NCI-H524 treated with DMSO at 0.1 percent for 48 hours (cell line): ENCODE results near the gene MYLK2.
"Not testable (repeated sequence)": the region's sequence is repeated elsewhere in the genome, so short reads cannot be mapped to it uniquely, and the experiment has no call there.

Source experiments
- DNase-seq: peaks from one replicate; lab custom pipeline; 2025; lab: John Stamatoyannopoulos, UW

Gene MYLK2

GRCh38 chr20:31815408-31816188, 3.6 kb upstream of the MYLK2 start:
- DNase-seq = no peak

GRCh38 chr20:31816221-31816620, 2.9 kb upstream of the MYLK2 start:
- DNase-seq = no peak

GRCh38 chr20:31817461-31817860, 1.7 kb upstream of the MYLK2 start:
- no peak for DNase-seq

- DNase-seq = no peak
These were observed 714 bp upstream of the MYLK2 start for GRCh38 chr20:31818376-31818908.

- no peak for DNase-seq
These were observed 1.1 kb downstream of the MYLK2 start for GRCh38 chr20:31820228-31820627.

- no peak for DNase-seq
These were observed 2.3 kb downstream of the MYLK2 start for GRCh38 chr20:31821427-31821826.

- peak; percentile 66 for DNase-seq
These were observed 3.5 kb downstream of the MYLK2 start for GRCh38 chr20:31822421-31823330.

- no peak for DNase-seq
These were observed 4.4 kb downstream of the MYLK2 start for GRCh38 chr20:31823360-31824124.

- DNase-seq = no peak
These were observed 4.9 kb downstream of the MYLK2 start for GRCh38 chr20:31824125-31824485.

- no peak for DNase-seq
These were observed 5.6 kb downstream of the MYLK2 start for GRCh38 chr20:31824554-31825313.

GRCh38 chr20:31826074-31826473, 6.9 kb downstream of the MYLK2 start:
- DNase-seq = no peak

- DNase-seq = no peak
These were observed 7.9 kb downstream of the MYLK2 start for GRCh38 chr20:31827059-31827458.

GRCh38 chr20:31828016-31828415, 8.9 kb downstream of the MYLK2 start:
- not testable (repeated sequence) for DNase-seq

- DNase-seq = no peak
These were observed 10.6 kb downstream of the MYLK2 start for GRCh38 chr20:31829731-31830130.

- DNase-seq = no peak
These were observed 11.3 kb downstream of the MYLK2 start for GRCh38 chr20:31830406-31830981.

GRCh38 chr20:31831211-31831610, 12.1 kb downstream of the MYLK2 start:
- DNase-seq = no peak

- DNase-seq = no peak
These were observed 12.7 kb downstream of the MYLK2 start for GRCh38 chr20:31831771-31832306.

GRCh38 chr20:31833130-31833930, 14.2 kb downstream of the MYLK2 start:
- DNase-seq = no peak

GRCh38 chr20:31833931-31834521, 14.9 kb downstream of the MYLK2 start:
- DNase-seq = no peak
